Activated CD8-positive, alpha-beta T cell treated with anti-CD3 and anti-CD28 coated beads for 36 hours (primary cell): ENCODE measurements around the gene ANKRD40CL. TPM values are rescaled to one million over a fixed set of nuclear protein-coding genes. Genes with fewer than 3 reads are reported as not detected.

ENCODE experiments used
- ATAC-seq: fragments of 200-7000 bp; cut with Tn5 transposase; one replicate; pipeline ENCODE4 v1.10.0; 2021; ENCODE audit warnings: mild to moderate bottlenecking, moderate library complexity
- CTCF ChIA-PET: fragments of 350-600 bp; sonication (Branson Sonifier 250); formaldehyde crosslinking; loops from one replicate; lab custom pipeline; 2021; ENCODE audit warnings: antibody characterized with exemption; lab: Charles Lee
- POLR2A ChIA-PET: fragments of 350-600 bp; sonication (Branson Sonifier 250); formaldehyde crosslinking; loops from one replicate; lab custom pipeline; 2021; ENCODE audit warnings: antibody characterized with exemption; lab: Charles Lee
- DNase-seq: peaks from one replicate; pipeline ENCODE4 v3.0.0-alpha.2; 2020
- H3K27ac Mint-ChIP-seq: one replicate; pipeline ENCODE4 v1.8.0; 2021; ENCODE audit warnings: mild to moderate bottlenecking, mixed read lengths
- H3K27me3 Mint-ChIP-seq: one replicate; pipeline ENCODE4 v1.8.0; 2021; ENCODE audit warnings: mixed read lengths
- H3K36me3 Mint-ChIP-seq: one replicate; pipeline ENCODE4 v1.8.0; 2021; ENCODE audit warnings: low read depth, mixed read lengths
- H3K4me1 Mint-ChIP-seq: one replicate; pipeline ENCODE4 v1.8.0; 2021; ENCODE audit warnings: low read depth, mixed read lengths
- H3K4me3 Mint-ChIP-seq: one replicate; pipeline ENCODE4 v1.8.0; 2021; ENCODE audit warnings: mild to moderate bottlenecking, moderate library complexity, mixed read lengths
- H3K9me3 Mint-ChIP-seq: one replicate; pipeline ENCODE4 v1.8.0; 2021; ENCODE audit warnings: mixed read lengths
- CTCF ChIP-seq: fragments of 200-600 bp; IDR thresholded peaks from one replicate; pipeline ENCODE4 v1.8.0; 2022; ENCODE audit warnings: antibody characterized with exemption, mild to moderate bottlenecking
- intact Hi-C: fragments of 100-400 bp; cut with micrococcal nuclease; formaldehyde crosslinking; loops from one replicate; pipeline ENCODE4 v1.10.0; 2022
- total RNA-seq, 2 experiments: library from RNA; stranded (reverse); gene quantifications; one replicate each; pipeline ENCODE4 v1.2.3, GENCODE V29; 2021

Gene ANKRD40CL
- total RNA-seq, 2 experiments from 2014 or later, result not detected

GRCh38 chr17:50745631-50746030, 21.7 kb downstream of the ANKRD40CL start:
- no peak for TF ChIP-seq CTCF
- no peaks in the 10 kb centered on the region for H3K27me3 Mint-ChIP-seq
- intact Hi-C loops, result no loop called here
- H3K27ac Mint-ChIP-seq, result peak overlapping the region; percentile 13
- no peaks in the 10 kb centered on the region for H3K9me3 Mint-ChIP-seq
- DNase-seq (no peak), ATAC-seq (no peak)
- H3K4me1 Mint-ChIP-seq, result peaks cover 2% of the 10 kb centered on the region
- H3K4me3 Mint-ChIP-seq, result no peak overlapping the region
- ChIA-PET POLR2A (interaction anchor here (1.3 kb wide), 2 partner anchors 11 to 14 kb away, joined by 3 to 4 read pairs; no protein-coding TSS in a partner anchor), CTCF (no interaction called here)
- H3K36me3 Mint-ChIP-seq, result peaks cover 64% of the 10 kb centered on the region

- no peak for ATAC-seq
Measured at GRCh38 chr17:50739098-50739497, 28.2 kb downstream of the ANKRD40CL start.

GRCh38 chr17:50737118-50737698, 30.1 kb downstream of the ANKRD40CL start:
- intact Hi-C loops, result no loop called here
- Mint-ChIP-seq H3K27ac (peak overlapping the region; percentile 40), H3K27me3 (no peaks in the 10 kb centered on the region), H3K4me1 (peaks cover 53% of the 10 kb centered on the region), H3K4me3 (no peak overlapping the region), H3K9me3 (no peaks in the 10 kb centered on the region), H3K36me3 (peaks cover 45% of the 10 kb centered on the region)
- CTCF ChIA-PET, result no interaction called here
- POLR2A ChIA-PET, result no interaction called here
- ATAC-seq (peak; percentile 77), DNase-seq (peak; percentile 39)
- TF ChIP-seq CTCF, result no peak

More at GRCh38 chr17:50739098-50739497, 28.2 kb downstream of the ANKRD40CL start:
- Mint-ChIP-seq H3K27ac (peak overlapping the region; percentile 71), H3K36me3 (peaks cover 58% of the 10 kb centered on the region), H3K4me1 (peaks cover 46% of the 10 kb centered on the region), H3K4me3 (no peak overlapping the region), H3K27me3 (no peaks in the 10 kb centered on the region), H3K9me3 (no peaks in the 10 kb centered on the region)
- intact Hi-C loops, result no loop called here
- CTCF ChIA-PET, result interaction anchor here (0.7 to 1.2 kb wide), 3 partner anchors 11 to 41 kb away, joined by 3 read pairs; no protein-coding TSS in a partner anchor
- no peak for TF ChIP-seq CTCF
- no peak for DNase-seq
- POLR2A ChIA-PET, result interaction anchor here (0.9 to 1.8 kb wide), 2 partner anchors 10 to 13 kb away, joined by 3 to 7 read pairs; no protein-coding TSS in a partner anchor

- no peaks in the 10 kb centered on the region for H3K9me3 Mint-ChIP-seq
- H3K36me3 Mint-ChIP-seq, result peaks cover 36% of the 10 kb centered on the region
- ChIA-PET POLR2A (interaction anchor here (0.6 kb wide), 1 partner anchor 56 kb away, joined by 3 read pairs; no protein-coding TSS in a partner anchor), CTCF (interaction anchor here (1.1 kb wide), 1 partner anchor 40 kb away, joined by 3 read pairs; no protein-coding TSS in a partner anchor)
- intact Hi-C loops, result no loop called here
- ATAC-seq (no peak), DNase-seq (no peak)
- no peak overlapping the region for H3K4me3 Mint-ChIP-seq
- peaks cover 67% of the 10 kb centered on the region for H3K4me1 Mint-ChIP-seq
- TF ChIP-seq CTCF, result no peak
- H3K27ac Mint-ChIP-seq, result peak overlapping the region; percentile 77
- no peaks in the 10 kb centered on the region for H3K27me3 Mint-ChIP-seq
Measured at GRCh38 chr17:50735287-50735686, 32.0 kb downstream of the ANKRD40CL start.
